Measurements from ENCODE around the gene AMPD1. TPM values are rescaled to one million over a fixed set of nuclear protein-coding genes. Genes with fewer than 3 reads are reported as not detected.
A peak's percentile ranks its signal among the peaks of the same experiment; 100 is the strongest.

Gene AMPD1
- total and polyA plus RNA-seq, 2 experiments from 2014 or later: 0.27 TPM; not detected in 1

DNA sequence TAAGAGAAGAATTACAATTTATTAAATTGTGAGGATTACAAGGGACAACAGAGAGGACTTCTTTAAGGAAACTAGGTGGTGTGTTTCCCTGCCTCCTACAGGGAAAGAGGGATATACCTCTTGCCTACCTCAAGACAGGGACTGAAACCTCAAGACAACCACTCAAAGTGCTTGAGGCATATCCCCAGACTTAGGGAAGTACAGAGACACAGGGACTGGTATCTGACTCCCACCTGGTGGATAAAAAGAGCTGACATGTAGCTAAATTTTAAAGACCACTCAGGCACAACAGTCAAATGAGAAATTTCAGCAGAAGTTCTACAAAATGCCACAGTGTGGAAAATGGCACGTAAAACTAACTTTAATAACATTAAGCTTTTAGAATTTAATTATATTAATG lies 46.8 kb downstream of the AMPD1 start:
- no peak for TF ChIP-seq CREB1 (CRISPR knock-in tag; IDR thresholded peaks at IDR 0.05; ENCODE audit: low read depth)
- TF ChIP-seq, protein P1, sequence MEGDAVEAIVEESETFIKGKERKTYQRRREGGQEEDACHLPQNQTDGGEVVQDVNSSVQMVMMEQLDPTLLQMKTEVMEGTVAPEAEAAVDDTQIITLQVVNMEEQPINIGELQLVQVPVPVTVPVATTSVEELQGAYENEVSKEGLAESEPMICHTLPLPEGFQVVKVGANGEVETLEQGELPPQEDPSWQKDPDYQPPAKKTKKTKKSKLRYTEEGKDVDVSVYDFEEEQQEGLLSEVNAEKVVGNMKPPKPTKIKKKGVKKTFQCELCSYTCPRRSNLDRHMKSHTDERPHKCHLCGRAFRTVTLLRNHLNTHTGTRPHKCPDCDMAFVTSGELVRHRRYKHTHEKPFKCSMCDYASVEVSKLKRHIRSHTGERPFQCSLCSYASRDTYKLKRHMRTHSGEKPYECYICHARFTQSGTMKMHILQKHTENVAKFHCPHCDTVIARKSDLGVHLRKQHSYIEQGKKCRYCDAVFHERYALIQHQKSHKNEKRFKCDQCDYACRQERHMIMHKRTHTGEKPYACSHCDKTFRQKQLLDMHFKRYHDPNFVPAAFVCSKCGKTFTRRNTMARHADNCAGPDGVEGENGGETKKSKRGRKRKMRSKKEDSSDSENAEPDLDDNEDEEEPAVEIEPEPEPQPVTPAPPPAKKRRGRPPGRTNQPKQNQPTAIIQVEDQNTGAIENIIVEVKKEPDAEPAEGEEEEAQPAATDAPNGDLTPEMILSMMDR (conservative IDR thresholded peaks at IDR 0.05; ENCODE audit: low read depth in 2 of 2): peak; percentile 17 to 20; a peak in 3 of 4 replicates
- ATAC-seq: peak; percentile 54; the same call in 2 of the 3 replicates
- no peak overlapping the region for H3K4me3 Mint-ChIP-seq

DNA sequence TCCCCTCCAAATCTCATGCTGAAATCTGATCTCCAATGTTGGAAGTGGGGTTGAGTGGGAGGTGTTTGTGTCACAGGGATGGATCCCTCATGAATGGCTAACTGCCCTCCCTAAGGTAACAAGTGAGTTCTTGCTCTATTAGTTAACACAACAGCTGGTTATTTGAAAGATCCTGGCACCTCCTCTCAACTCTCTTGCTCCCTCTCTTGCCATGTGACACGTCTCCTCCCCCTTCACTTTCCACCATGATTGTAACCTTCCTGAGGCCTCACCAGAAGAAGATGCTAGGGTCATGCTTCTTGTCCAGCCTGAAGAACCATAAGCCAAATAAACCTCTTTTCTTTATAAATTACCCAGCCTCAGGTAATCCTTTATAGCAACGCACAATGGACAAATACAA lies 54.0 kb downstream of the AMPD1 start:
- H3K4me1 Mint-ChIP-seq: peaks cover 11% of the 10 kb centered on the region; the same call in 2 of the 3 replicates
- TF ChIP-seq, protein P2, sequence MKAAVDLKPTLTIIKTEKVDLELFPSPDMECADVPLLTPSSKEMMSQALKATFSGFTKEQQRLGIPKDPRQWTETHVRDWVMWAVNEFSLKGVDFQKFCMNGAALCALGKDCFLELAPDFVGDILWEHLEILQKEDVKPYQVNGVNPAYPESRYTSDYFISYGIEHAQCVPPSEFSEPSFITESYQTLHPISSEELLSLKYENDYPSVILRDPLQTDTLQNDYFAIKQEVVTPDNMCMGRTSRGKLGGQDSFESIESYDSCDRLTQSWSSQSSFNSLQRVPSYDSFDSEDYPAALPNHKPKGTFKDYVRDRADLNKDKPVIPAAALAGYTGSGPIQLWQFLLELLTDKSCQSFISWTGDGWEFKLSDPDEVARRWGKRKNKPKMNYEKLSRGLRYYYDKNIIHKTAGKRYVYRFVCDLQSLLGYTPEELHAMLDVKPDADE (IDR thresholded peaks at IDR 0.05): no peak
- TF ChIP-seq, protein P1 (conservative IDR thresholded peaks at IDR 0.05; ENCODE audit: low read depth in 2 of 2): no peak
- no peak for TF ChIP-seq EZH2 (IDR thresholded peaks at IDR 0.05; ENCODE audit: low read depth, unreplicated experiment)
- TF ChIP-seq, protein P3, sequence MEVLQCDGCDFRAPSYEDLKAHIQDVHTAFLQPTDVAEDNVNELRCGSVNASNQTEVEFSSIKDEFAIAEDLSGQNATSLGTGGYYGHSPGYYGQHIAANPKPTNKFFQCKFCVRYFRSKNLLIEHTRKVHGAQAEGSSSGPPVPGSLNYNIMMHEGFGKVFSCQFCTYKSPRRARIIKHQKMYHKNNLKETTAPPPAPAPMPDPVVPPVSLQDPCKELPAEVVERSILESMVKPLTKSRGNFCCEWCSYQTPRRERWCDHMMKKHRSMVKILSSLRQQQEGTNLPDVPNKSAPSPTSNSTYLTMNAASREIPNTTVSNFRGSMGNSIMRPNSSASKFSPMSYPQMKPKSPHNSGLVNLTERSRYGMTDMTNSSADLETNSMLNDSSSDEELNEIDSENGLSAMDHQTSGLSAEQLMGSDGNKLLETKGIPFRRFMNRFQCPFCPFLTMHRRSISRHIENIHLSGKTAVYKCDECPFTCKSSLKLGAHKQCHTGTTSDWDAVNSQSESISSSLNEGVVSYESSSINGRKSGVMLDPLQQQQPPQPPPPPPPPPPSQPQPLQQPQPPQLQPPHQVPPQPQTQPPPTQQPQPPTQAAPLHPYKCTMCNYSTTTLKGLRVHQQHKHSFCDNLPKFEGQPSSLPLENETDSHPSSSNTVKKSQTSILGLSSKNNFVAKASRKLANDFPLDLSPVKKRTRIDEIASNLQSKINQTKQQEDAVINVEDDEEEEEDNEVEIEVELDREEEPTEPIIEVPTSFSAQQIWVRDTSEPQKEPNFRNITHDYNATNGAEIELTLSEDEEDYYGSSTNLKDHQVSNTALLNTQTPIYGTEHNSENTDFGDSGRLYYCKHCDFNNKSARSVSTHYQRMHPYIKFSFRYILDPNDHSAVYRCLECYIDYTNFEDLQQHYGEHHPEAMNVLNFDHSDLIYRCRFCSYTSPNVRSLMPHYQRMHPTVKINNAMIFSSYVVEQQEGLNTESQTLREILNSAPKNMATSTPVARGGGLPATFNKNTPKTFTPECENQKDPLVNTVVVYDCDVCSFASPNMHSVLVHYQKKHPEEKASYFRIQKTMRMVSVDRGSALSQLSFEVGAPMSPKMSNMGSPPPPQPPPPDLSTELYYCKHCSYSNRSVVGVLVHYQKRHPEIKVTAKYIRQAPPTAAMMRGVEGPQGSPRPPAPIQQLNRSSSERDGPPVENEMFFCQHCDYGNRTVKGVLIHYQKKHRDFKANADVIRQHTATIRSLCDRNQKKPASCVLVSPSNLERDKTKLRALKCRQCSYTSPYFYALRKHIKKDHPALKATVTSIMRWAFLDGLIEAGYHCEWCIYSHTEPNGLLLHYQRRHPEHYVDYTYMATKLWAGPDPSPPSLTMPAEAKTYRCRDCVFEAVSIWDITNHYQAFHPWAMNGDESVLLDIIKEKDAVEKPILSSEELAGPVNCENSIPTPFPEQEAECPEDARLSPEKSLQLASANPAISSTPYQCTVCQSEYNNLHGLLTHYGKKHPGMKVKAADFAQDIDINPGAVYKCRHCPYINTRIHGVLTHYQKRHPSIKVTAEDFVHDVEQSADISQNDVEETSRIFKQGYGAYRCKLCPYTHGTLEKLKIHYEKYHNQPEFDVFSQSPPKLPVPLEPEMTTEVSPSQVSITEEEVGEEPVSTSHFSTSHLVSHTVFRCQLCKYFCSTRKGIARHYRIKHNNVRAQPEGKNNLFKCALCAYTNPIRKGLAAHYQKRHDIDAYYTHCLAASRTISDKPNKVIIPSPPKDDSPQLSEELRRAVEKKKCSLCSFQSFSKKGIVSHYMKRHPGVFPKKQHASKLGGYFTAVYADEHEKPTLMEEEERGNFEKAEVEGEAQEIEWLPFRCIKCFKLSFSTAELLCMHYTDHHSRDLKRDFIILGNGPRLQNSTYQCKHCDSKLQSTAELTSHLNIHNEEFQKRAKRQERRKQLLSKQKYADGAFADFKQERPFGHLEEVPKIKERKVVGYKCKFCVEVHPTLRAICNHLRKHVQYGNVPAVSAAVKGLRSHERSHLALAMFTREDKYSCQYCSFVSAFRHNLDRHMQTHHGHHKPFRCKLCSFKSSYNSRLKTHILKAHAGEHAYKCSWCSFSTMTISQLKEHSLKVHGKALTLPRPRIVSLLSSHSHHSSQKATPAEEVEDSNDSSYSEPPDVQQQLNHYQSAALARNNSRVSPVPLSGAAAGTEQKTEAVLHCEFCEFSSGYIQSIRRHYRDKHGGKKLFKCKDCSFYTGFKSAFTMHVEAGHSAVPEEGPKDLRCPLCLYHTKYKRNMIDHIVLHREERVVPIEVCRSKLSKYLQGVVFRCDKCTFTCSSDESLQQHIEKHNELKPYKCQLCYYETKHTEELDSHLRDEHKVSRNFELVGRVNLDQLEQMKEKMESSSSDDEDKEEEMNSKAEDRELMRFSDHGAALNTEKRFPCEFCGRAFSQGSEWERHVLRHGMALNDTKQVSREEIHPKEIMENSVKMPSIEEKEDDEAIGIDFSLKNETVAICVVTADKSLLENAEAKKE (CRISPR knock-in tag; IDR thresholded peaks at IDR 0.05): no peak
- no peak for TF ChIP-seq POLR2AphosphoS5 (IDR thresholded peaks at IDR 0.05; ENCODE audit: low read depth)
- TF ChIP-seq ZNF114 (CRISPR knock-in tag; IDR thresholded peaks at IDR 0.05): no peak
- TF ChIP-seq JUNB (IDR thresholded peaks at IDR 0.05; ENCODE audit: unreplicated experiment): no peak
- no peak for TF ChIP-seq EZH2phosphoT487 (IDR thresholded peaks at IDR 0.05; ENCODE audit: unreplicated experiment)
- no peak for TF ChIP-seq ZNF331 (CRISPR knock-in tag; IDR thresholded peaks at IDR 0.05; ENCODE audit: low read depth)
- TF ChIP-seq STAT1 (IDR thresholded peaks at IDR 0.05; ENCODE audit: unreplicated experiment): no peak

More for the DNA sequence above, 46.8 kb downstream of the AMPD1 start:
- Histone ChIP-seq H4K20me1 (replicated peaks; ENCODE audit: insufficient read depth) (no peaks in the 10 kb centered on the region), H3K4me2 (no peak overlapping the region), H3K79me2 (replicated peaks; ENCODE audit: insufficient read depth) (no peaks in the 10 kb centered on the region), H3K9me2 (ENCODE audit: insufficient read depth) (no peaks in the 10 kb centered on the region), H3K4me1 (ENCODE audit: insufficient read depth) (no peaks in the 10 kb centered on the region), H3F3A (replicated peaks; ENCODE audit: low read depth) (no peaks in the 10 kb centered on the region), H2AFZ (no peak overlapping the region), H3K4me3 (no peak overlapping the region), H3K27me3 (ENCODE audit: insufficient read depth) (no peaks in the 10 kb centered on the region), H3K27ac (ENCODE audit: low read depth) (no peak overlapping the region), H3K36me3 (ENCODE audit: insufficient read depth) (no peaks in the 10 kb centered on the region)
- no peaks in the 10 kb centered on the region for H3K36me3 Mint-ChIP-seq (ENCODE audit: low read depth)
- H3K9me3 Mint-ChIP-seq: no peaks in the 10 kb centered on the region
- H3K27me3 Mint-ChIP-seq (ENCODE audit: insufficient read depth, low read depth, poor library complexity): peaks cover 2% of the 10 kb centered on the region
- peak; percentile 26 for DNase-seq (ENCODE audit: low spot score)
- no peak overlapping the region for H3K27ac Mint-ChIP-seq
- no peaks in the 10 kb centered on the region for H3K4me1 Mint-ChIP-seq

More for the DNA sequence above, 54.0 kb downstream of the AMPD1 start:
- Histone ChIP-seq H3K9me2 (ENCODE audit: insufficient read depth) (no peaks in the 10 kb centered on the region), H3K4me2 (no peak overlapping the region), H3K4me3 (no peak overlapping the region), H3K79me2 (replicated peaks; ENCODE audit: insufficient read depth) (no peaks in the 10 kb centered on the region), H3K36me3 (ENCODE audit: insufficient read depth) (no peaks in the 10 kb centered on the region), H3K27me3 (ENCODE audit: insufficient read depth) (no peaks in the 10 kb centered on the region), H4K20me1 (replicated peaks; ENCODE audit: insufficient read depth) (no peaks in the 10 kb centered on the region), H3K27ac (ENCODE audit: low read depth) (no peak overlapping the region), H3F3A (replicated peaks; ENCODE audit: low read depth) (no peaks in the 10 kb centered on the region), H2AFZ (no peak overlapping the region), H3K4me1 (ENCODE audit: insufficient read depth) (peaks cover 11% of the 10 kb centered on the region)
- H3K27me3 Mint-ChIP-seq (ENCODE audit: insufficient read depth, low read depth, poor library complexity): no peaks in the 10 kb centered on the region
- no peaks in the 10 kb centered on the region for H3K36me3 Mint-ChIP-seq (ENCODE audit: low read depth)
- DNase-seq (ENCODE audit: low spot score) (no peak), ATAC-seq (no peak)
- no peak overlapping the region for H3K4me3 Mint-ChIP-seq
- H3K27ac Mint-ChIP-seq: no peak overlapping the region; the same call in 1 of the 2 replicates
- no peaks in the 10 kb centered on the region for H3K9me3 Mint-ChIP-seq
